Measurements from ENCODE around the gene CBFA2T3.

DNA sequence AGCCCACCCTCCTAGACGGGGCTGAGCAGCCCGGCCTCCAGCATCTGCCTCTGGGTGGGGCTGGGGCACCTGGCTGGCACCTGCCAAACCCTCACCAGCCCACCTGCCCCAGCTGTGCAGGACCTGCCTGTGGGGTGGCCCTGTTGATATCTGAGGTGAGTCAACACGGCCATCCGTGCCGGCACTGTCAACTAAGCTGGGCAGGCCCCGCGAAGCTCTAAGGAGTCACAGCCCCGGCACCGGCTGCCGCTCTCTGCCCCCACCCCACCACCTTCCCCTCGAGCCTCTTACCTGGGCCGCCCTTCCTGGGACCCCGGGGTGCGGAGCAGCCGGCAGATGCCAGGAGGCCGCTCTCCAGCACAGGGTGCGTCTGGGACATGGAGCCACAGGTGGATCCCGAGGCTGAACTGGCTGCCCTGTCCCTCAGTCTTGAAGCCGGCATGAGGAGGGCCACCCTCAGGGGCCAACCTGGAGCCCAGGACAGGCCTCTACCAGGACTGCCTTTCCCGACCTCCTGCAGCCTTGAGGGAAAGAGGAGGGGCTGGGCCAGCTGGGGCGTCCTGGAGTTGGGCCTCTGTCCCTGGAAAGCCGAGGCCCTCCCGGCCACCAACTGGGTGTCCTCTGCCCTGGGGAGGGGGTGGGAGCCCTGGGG is 515 bp downstream of the CBFA2T3 start:
- TF ChIP-seq, protein P1, sequence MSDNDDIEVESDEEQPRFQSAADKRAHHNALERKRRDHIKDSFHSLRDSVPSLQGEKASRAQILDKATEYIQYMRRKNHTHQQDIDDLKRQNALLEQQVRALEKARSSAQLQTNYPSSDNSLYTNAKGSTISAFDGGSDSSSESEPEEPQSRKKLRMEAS (IDR thresholded peaks at IDR 0.05), result no peak
- TF ChIP-seq, protein P2, sequence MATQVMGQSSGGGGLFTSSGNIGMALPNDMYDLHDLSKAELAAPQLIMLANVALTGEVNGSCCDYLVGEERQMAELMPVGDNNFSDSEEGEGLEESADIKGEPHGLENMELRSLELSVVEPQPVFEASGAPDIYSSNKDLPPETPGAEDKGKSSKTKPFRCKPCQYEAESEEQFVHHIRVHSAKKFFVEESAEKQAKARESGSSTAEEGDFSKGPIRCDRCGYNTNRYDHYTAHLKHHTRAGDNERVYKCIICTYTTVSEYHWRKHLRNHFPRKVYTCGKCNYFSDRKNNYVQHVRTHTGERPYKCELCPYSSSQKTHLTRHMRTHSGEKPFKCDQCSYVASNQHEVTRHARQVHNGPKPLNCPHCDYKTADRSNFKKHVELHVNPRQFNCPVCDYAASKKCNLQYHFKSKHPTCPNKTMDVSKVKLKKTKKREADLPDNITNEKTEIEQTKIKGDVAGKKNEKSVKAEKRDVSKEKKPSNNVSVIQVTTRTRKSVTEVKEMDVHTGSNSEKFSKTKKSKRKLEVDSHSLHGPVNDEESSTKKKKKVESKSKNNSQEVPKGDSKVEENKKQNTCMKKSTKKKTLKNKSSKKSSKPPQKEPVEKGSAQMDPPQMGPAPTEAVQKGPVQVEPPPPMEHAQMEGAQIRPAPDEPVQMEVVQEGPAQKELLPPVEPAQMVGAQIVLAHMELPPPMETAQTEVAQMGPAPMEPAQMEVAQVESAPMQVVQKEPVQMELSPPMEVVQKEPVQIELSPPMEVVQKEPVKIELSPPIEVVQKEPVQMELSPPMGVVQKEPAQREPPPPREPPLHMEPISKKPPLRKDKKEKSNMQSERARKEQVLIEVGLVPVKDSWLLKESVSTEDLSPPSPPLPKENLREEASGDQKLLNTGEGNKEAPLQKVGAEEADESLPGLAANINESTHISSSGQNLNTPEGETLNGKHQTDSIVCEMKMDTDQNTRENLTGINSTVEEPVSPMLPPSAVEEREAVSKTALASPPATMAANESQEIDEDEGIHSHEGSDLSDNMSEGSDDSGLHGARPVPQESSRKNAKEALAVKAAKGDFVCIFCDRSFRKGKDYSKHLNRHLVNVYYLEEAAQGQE (IDR thresholded peaks at IDR 0.05; ENCODE audit: low read depth), result no peak
- no peak for TF ChIP-seq CEBPB (IDR thresholded peaks at IDR 0.05)
- no peak for TF ChIP-seq TAF1 (IDR thresholded peaks at IDR 0.05; ENCODE audit: low read depth)
- TF ChIP-seq CREB1 (IDR thresholded peaks at IDR 0.05; ENCODE audit: low read depth), result no peak
- TF ChIP-seq, protein P3, sequence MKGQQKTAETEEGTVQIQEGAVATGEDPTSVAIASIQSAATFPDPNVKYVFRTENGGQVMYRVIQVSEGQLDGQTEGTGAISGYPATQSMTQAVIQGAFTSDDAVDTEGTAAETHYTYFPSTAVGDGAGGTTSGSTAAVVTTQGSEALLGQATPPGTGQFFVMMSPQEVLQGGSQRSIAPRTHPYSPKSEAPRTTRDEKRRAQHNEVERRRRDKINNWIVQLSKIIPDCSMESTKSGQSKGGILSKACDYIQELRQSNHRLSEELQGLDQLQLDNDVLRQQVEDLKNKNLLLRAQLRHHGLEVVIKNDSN (IDR thresholded peaks at IDR 0.05), result no peak
- TF ChIP-seq TCF12 (IDR thresholded peaks at IDR 0.05; ENCODE audit: low read depth), result no peak
- TF ChIP-seq EGR1 (IDR thresholded peaks at IDR 0.05), result no peak
- no peak for TF ChIP-seq YY1 (IDR thresholded peaks at IDR 0.05; ENCODE audit: low read depth)
- no peak for TF ChIP-seq ZBTB7A (IDR thresholded peaks at IDR 0.05; ENCODE audit: low read depth)
- no peak for TF ChIP-seq EP300 (IDR thresholded peaks at IDR 0.05; ENCODE audit: borderline replicate concordance)
- TF ChIP-seq FOXM1 (IDR thresholded peaks at IDR 0.05; ENCODE audit: borderline replicate concordance, low read depth), result no peak
